NCI-H2081 (cell line): ENCODE measurements around the gene ZNF618.

ENCODE experiments used
- DNase-seq, 2 experiments: peaks; one replicate each; lab custom pipeline; 2025; lab: John Stamatoyannopoulos, UW

ZNF618 gene

GRCh38 chr9:114099669-114100270 lies 223.7 kb downstream of the ZNF618 start:
- no peak for DNase-seq

GRCh38 chr9:114100536-114100935 lies 224.4 kb downstream of the ZNF618 start:
- DNase-seq: no peak

- no peak for DNase-seq
These were observed 226.4 kb downstream of the ZNF618 start for GRCh38 chr9:114102484-114102883.

- no peak for DNase-seq
These were observed 229.1 kb downstream of the ZNF618 start for GRCh38 chr9:114105236-114105635.
